ENCODE results near the gene SCLT1. TPM values are rescaled to one million over a fixed set of nuclear protein-coding genes. Genes with fewer than 3 reads are reported as not detected.

Gene SCLT1
- polyA plus RNA-seq, 2 of the 4 experiments (the other 2 are of a cell fraction): 7.4 to 12.1 TPM

GRCh38 chr4:128906581-128906980 lies 186.8 kb downstream of the SCLT1 start:
- ATAC-seq (no peak), DNase-seq (ENCODE audit: low read depth in 1 of 2, low spot score in 1 of 2) (no peak), FAIRE-seq (no peak)
- H3K4me2 ChIP-seq: no peak overlapping the region
- CTCF ChIA-PET: no interaction called here
- POLR2A ChIA-PET: no interaction called here
- H3K27ac ChIP-seq: no peak overlapping the region
- no peaks in the 10 kb centered on the region for H3K9me3 ChIP-seq
- H3K4me1 ChIP-seq: no peaks in the 10 kb centered on the region
- no peak for TF ChIP-seq HOXB5 (CRISPR knock-in tag; IDR thresholded peaks at IDR 0.05)
- TF ChIP-seq RNF2 (IDR thresholded peaks at IDR 0.05; ENCODE audit: borderline replicate concordance, low read depth): no peak
- TF ChIP-seq EP300 (IDR thresholded peaks at IDR 0.05): no peak
- TF ChIP-seq E2F6 (IDR thresholded peaks at IDR 0.05; ENCODE audit: borderline replicate concordance, low read depth): no peak
- H3K4me3 ChIP-seq: no peak overlapping the region
- WGBS (ENCODE audit: missing lambda C conversion rate): 83% methylated on average over 1 of the region's 1 CpG

GRCh38 chr4:128904821-128905220 lies 188.5 kb downstream of the SCLT1 start:
- FAIRE-seq (no peak), ATAC-seq (no peak), DNase-seq (ENCODE audit: low read depth in 1 of 2, low spot score in 1 of 2) (no peak)
- Histone ChIP-seq H3K4me3 (no peak overlapping the region), H3K4me2 (no peak overlapping the region), H3K27ac (no peak overlapping the region), H3K9me3 (no peaks in the 10 kb centered on the region), H3K4me1 (no peaks in the 10 kb centered on the region)
- TF ChIP-seq FOSL2 (IDR thresholded peaks at IDR 0.05): no peak
- TF ChIP-seq FOSL2 (CRISPR knock-in tag; IDR thresholded peaks at IDR 0.05): no peak
- TF ChIP-seq KDM5A (IDR thresholded peaks at IDR 0.05): no peak
- TF ChIP-seq PHF8 (IDR thresholded peaks at IDR 0.05; ENCODE audit: borderline replicate concordance, low read depth): no peak
- no peak for TF ChIP-seq RNF2 (IDR thresholded peaks at IDR 0.05; ENCODE audit: borderline replicate concordance, low read depth)
- no peak for TF ChIP-seq REST (IDR thresholded peaks at IDR 0.05)
- no peak for TF ChIP-seq POLR2AphosphoS2 (conservative IDR thresholded peaks at IDR 0.05; ENCODE audit: low read length)
- TF ChIP-seq CTCF (IDR thresholded peaks at IDR 0.05): no peak
- TF ChIP-seq HOXB13 (CRISPR knock-in tag; IDR thresholded peaks at IDR 0.05; ENCODE audit: low read depth): no peak
- no peak for TF ChIP-seq RAD21 (conservative IDR thresholded peaks at IDR 0.05 in 1 of 2, IDR thresholded peaks at IDR 0.05 in 1 of 2)
- no peak for TF ChIP-seq POLR2A (IDR thresholded peaks at IDR 0.05; ENCODE audit: low read length)
- no peak for TF ChIP-seq E2F6 (IDR thresholded peaks at IDR 0.05; ENCODE audit: borderline replicate concordance, low read depth)
- TF ChIP-seq RCOR1 (IDR thresholded peaks at IDR 0.05; ENCODE audit: low read depth, low read length): no peak
- TF ChIP-seq NPAS2 (CRISPR knock-in tag; IDR thresholded peaks at IDR 0.05; ENCODE audit: borderline replicate concordance): no peak
- TF ChIP-seq FOXS1 (CRISPR knock-in tag; IDR thresholded peaks at IDR 0.05): no peak
- TF ChIP-seq ZC3H11A (IDR thresholded peaks at IDR 0.05): no peak
- no peak for TF ChIP-seq RARB (CRISPR knock-in tag; IDR thresholded peaks at IDR 0.05)
- TF ChIP-seq MAX (IDR thresholded peaks at IDR 0.05): no peak
- WGBS (ENCODE audit: missing lambda C conversion rate): 89% methylated on average over 3 of the region's 3 CpGs
- ChIA-PET POLR2A (no interaction called here), CTCF (interaction anchor here (0.6 kb wide), 1 partner anchor 332 kb away, joined by 3 read pairs; no protein-coding TSS in a partner anchor)

All from A549 (cell line).